Vagina (tissue), 2 donors: Measurements from ENCODE around the gene HIC2.
"Not testable (repeated sequence)": the region's sequence is repeated elsewhere in the genome, so short reads cannot be mapped to it uniquely, and the experiment has no call there.

Source experiments
- POLR2A ChIP-seq, 2 donors: fragments of 450-650 bp; IDR thresholded peaks; one replicate each; pipeline ENCODE4 v1.6.1; 2017; ENCODE audit warnings: antibody characterized with exemption in 2 of 2, mild to moderate bottlenecking in 2 of 2, moderate library complexity in 2 of 2
- TF ChIP-seq, protein P1 (sequence below), 3 experiments: fragments of 450-650 bp in 2 of 3; fragments of 200-600 bp in 1 of 3; sonication (generic) in 1 of 3; IDR thresholded peaks; one replicate each; pipeline ENCODE4 v1.5.1; 2017 to 2019; ENCODE audit warnings: antibody characterized with exemption in 3 of 3, mild to moderate bottlenecking in 2 of 3, moderate library complexity in 2 of 3

- TF ChIP-seq, protein P1, sequence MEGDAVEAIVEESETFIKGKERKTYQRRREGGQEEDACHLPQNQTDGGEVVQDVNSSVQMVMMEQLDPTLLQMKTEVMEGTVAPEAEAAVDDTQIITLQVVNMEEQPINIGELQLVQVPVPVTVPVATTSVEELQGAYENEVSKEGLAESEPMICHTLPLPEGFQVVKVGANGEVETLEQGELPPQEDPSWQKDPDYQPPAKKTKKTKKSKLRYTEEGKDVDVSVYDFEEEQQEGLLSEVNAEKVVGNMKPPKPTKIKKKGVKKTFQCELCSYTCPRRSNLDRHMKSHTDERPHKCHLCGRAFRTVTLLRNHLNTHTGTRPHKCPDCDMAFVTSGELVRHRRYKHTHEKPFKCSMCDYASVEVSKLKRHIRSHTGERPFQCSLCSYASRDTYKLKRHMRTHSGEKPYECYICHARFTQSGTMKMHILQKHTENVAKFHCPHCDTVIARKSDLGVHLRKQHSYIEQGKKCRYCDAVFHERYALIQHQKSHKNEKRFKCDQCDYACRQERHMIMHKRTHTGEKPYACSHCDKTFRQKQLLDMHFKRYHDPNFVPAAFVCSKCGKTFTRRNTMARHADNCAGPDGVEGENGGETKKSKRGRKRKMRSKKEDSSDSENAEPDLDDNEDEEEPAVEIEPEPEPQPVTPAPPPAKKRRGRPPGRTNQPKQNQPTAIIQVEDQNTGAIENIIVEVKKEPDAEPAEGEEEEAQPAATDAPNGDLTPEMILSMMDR (IDR thresholded peaks at IDR 0.05) = not testable (repeated sequence)
- not testable (repeated sequence) for TF ChIP-seq POLR2A (IDR thresholded peaks at IDR 0.05)
Observed at GRCh38 chr22:21390013-21390412, 27.2 kb upstream of the HIC2 start.
